Adrenal gland (tissue), 5 donors: Measurements from ENCODE around the gene BCL11B.

Experiments used
- CTCF ChIP-seq, 6 experiments: fragments of 450-650 bp in 4 of 6; fragments of 200-600 bp in 2 of 6; sonication (generic) in 1 of 6; IDR thresholded peaks; 1 replicate in 5 of 6; 2 replicates in 1 of 6; pipeline versions ENCODE4 v1.5.1 to v1.8.0; 2016 to 2021; ENCODE audit warnings: antibody characterized with exemption in 6 of 6, mild to moderate bottlenecking in 2 of 6, moderate library complexity in 1 of 6
- POLR2A ChIP-seq, 2 donors: fragments of 450-650 bp; IDR thresholded peaks; one replicate each; pipeline ENCODE4 v1.6.1; 2017; ENCODE audit warnings: antibody characterized with exemption in 2 of 2, mild to moderate bottlenecking in 2 of 2, moderate library complexity in 1 of 2
- donor health status: DM: no; HTN: no; CAD: no.

- TF ChIP-seq CTCF (IDR thresholded peaks at IDR 0.05) (no peak), POLR2A (IDR thresholded peaks at IDR 0.05) (no peak)
Observed at GRCh38 chr14:99155173-99156089, 116.6 kb downstream of the BCL11B start.
